ENCODE measurements around the gene KCNQ1. TPM values are rescaled to one million over a fixed set of nuclear protein-coding genes. Genes with fewer than 3 reads are reported as not detected.

The KCNQ1 gene
- polyA plus RNA-seq, 2 donors, result 0.31 to 0.52 TPM

- peaks cover 7 to 11% of the 10 kb centered on the region in 2 donors for H3K4me1 ChIP-seq (ENCODE audit: control insufficient read depth in 2 of 2, insufficient read depth in 2 of 2, low read length in 1 of 2)
- H3K36me3 ChIP-seq (ENCODE audit: control insufficient read depth in 2 of 2, insufficient read depth in 2 of 2, low read length in 1 of 2), result no peaks in the 10 kb centered on the region
- WGBS, 2 donors, result 68% methylated on average over 18 of the region's 18 CpGs
- peak overlapping the region; percentile 66 to 89 for H3K27ac ChIP-seq (ENCODE audit: low read depth in 2 of 2, low read length in 1 of 2)
- peaks cover 0 to 8% of the 10 kb centered on the region in 2 donors for H3K9me3 ChIP-seq (ENCODE audit: control insufficient read depth in 2 of 2, insufficient read depth in 1 of 2, low read depth in 1 of 2, low read length in 1 of 2)
- no peak overlapping the region for H3K4me3 ChIP-seq (ENCODE audit: low read depth in 1 of 2, low read length in 2 of 2)
- H3K27me3 ChIP-seq (ENCODE audit: control insufficient read depth in 1 of 2, insufficient read depth in 2 of 2, low read length in 2 of 2), result no peaks in the 10 kb centered on the region
Observed at GRCh38 chr11:2824851-2825250, 380.0 kb downstream of the KCNQ1 start.

DNA sequence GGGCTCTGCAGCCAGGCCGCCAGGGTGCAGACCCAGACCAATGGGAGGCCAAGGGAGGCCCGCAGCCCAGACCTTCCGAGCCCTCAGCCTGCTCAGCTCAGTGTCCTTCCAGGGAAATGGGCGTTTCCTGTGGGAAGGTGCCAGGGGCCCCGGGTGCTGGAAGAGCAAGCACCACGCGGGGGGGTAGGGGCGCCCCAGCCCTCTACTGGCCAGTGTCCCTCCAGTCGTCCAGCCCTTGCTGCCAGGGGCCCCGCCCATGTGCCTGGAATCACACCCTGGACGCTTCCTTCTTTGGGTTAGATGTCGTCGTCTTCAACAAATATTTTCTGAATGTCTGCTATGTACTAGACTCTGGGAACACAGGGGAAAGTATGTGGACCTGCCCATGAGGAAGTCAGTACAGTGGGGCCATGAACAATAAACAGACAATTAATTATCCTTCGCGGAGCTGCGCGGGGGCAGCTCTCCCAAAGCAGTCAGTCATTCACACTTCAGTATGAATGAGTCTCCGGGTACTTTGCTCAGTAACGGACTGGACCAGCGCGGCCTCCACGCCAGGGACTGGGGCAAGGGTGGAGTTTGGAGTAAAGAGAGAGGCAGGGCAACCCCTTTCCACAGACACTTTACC is 380.6 kb downstream of the KCNQ1 start:
- H3K27ac ChIP-seq (ENCODE audit: low read depth in 2 of 2, low read length in 1 of 2), result peak overlapping the region; percentile 74 to 89
- H3K36me3 ChIP-seq (ENCODE audit: control insufficient read depth in 2 of 2, insufficient read depth in 2 of 2, low read length in 1 of 2), result no peaks in the 10 kb centered on the region
- no peaks in the 10 kb centered on the region for H3K27me3 ChIP-seq (ENCODE audit: control insufficient read depth in 1 of 2, insufficient read depth in 2 of 2, low read length in 2 of 2)
- peaks cover 0 to 11% of the 10 kb centered on the region in 2 donors for H3K9me3 ChIP-seq (ENCODE audit: control insufficient read depth in 2 of 2, insufficient read depth in 1 of 2, low read depth in 1 of 2, low read length in 1 of 2)
- WGBS, 2 donors, result 35 to 48% methylated on average over 20 to 22 of the region's 22 CpGs
- no peak overlapping the region for H3K4me3 ChIP-seq (ENCODE audit: low read depth in 1 of 2, low read length in 2 of 2)
- H3K4me1 ChIP-seq (ENCODE audit: control insufficient read depth in 2 of 2, insufficient read depth in 2 of 2, low read length in 1 of 2), result peaks cover 7 to 11% of the 10 kb centered on the region in 2 donors

DNA sequence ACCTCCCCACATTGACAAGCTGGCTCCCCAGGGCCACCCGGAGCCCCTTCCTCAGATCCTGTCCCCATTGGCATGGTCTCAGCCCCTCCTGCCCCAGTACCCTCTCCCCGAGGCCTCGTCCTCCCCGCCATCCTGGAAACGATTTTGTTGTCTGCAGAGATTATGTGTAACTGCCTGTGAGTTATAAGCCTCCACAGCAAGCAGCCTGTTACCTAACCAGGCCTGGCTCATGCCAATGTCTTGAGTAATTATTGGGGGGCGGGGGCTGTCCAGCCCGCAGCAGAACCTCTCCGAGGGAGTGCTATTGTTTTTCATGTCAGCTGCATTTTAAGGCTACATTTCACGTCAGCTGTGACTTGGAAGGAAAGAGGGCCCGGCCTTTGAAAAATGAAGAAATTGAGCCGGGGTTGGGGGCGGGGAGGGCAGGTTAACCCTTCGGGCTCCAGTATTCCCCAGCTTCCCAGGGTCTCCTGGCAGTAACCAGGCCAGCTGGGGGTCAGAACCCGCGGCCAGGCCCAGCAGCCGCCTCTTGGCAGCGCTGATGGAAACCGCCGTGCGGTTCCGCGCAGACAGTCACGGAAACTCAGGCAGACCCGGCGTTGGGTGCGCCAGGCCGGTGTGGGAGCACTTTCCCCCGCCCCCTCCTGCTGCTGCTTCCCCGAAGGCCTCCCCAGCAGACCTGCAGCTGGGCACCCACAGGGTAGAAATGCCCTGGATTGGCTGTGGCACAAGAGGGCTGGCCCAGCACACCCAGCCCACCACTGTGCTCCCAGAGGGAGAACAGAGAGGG is 381.3 kb downstream of the KCNQ1 start:
- Histone ChIP-seq H3K4me3 (ENCODE audit: low read depth in 1 of 2, low read length in 2 of 2) (no peak overlapping the region), H3K27me3 (ENCODE audit: control insufficient read depth in 1 of 2, insufficient read depth in 2 of 2, low read length in 2 of 2) (no peaks in the 10 kb centered on the region), H3K27ac (ENCODE audit: low read depth in 2 of 2, low read length in 1 of 2) (peak overlapping the region; percentile 74 to 89), H3K4me1 (ENCODE audit: control insufficient read depth in 2 of 2, insufficient read depth in 2 of 2, low read length in 1 of 2) (peaks cover 7 to 11% of the 10 kb centered on the region in 2 donors), H3K36me3 (ENCODE audit: control insufficient read depth in 2 of 2, insufficient read depth in 2 of 2, low read length in 1 of 2) (no peaks in the 10 kb centered on the region), H3K9me3 (ENCODE audit: control insufficient read depth in 2 of 2, insufficient read depth in 1 of 2, low read depth in 1 of 2, low read length in 1 of 2) (peaks cover 0 to 11% of the 10 kb centered on the region in 2 donors)
- WGBS, 2 donors, result 20 to 29% methylated on average over 29 of the region's 29 CpGs

- 44 to 54% methylated on average over 4 of the region's 4 CpGs for WGBS, 2 donors
- Histone ChIP-seq H3K27me3 (ENCODE audit: control insufficient read depth in 1 of 2, insufficient read depth in 2 of 2, low read length in 2 of 2) (no peaks in the 10 kb centered on the region), H3K4me3 (ENCODE audit: low read depth in 1 of 2, low read length in 2 of 2) (no peak overlapping the region), H3K27ac (ENCODE audit: low read depth in 2 of 2, low read length in 1 of 2) (peak overlapping the region; percentile 74 to 89), H3K9me3 (ENCODE audit: control insufficient read depth in 2 of 2, insufficient read depth in 1 of 2, low read depth in 1 of 2, low read length in 1 of 2) (peaks cover 0 to 11% of the 10 kb centered on the region in 2 donors), H3K4me1 (ENCODE audit: control insufficient read depth in 2 of 2, insufficient read depth in 2 of 2, low read length in 1 of 2) (peaks cover 7 to 11% of the 10 kb centered on the region in 2 donors), H3K36me3 (ENCODE audit: control insufficient read depth in 2 of 2, insufficient read depth in 2 of 2, low read length in 1 of 2) (no peaks in the 10 kb centered on the region)
Observed at GRCh38 chr11:2826679-2827056, 381.9 kb downstream of the KCNQ1 start.

GRCh38 chr11:2827256-2827655 is 382.4 kb downstream of the KCNQ1 start:
- Histone ChIP-seq H3K36me3 (ENCODE audit: control insufficient read depth in 2 of 2, insufficient read depth in 2 of 2, low read length in 1 of 2) (no peaks in the 10 kb centered on the region), H3K9me3 (ENCODE audit: control insufficient read depth in 2 of 2, insufficient read depth in 1 of 2, low read depth in 1 of 2, low read length in 1 of 2) (peaks cover 0 to 7% of the 10 kb centered on the region in 2 donors), H3K27ac (ENCODE audit: low read depth in 2 of 2, low read length in 1 of 2) (peak overlapping the region in 1 of 2 donors; percentile 89), H3K27me3 (ENCODE audit: control insufficient read depth in 1 of 2, insufficient read depth in 2 of 2, low read length in 2 of 2) (no peaks in the 10 kb centered on the region), H3K4me1 (ENCODE audit: control insufficient read depth in 2 of 2, insufficient read depth in 2 of 2, low read length in 1 of 2) (peaks cover 7 to 11% of the 10 kb centered on the region in 2 donors), H3K4me3 (ENCODE audit: low read depth in 1 of 2, low read length in 2 of 2) (no peak overlapping the region)
- whole genome bisulfite sequencing, 2 donors, result 93 to 97% methylated on average over 12 of the region's 12 CpGs

GRCh38 chr11:2827792-2828191 is 383.0 kb downstream of the KCNQ1 start:
- Histone ChIP-seq H3K4me1 (ENCODE audit: control insufficient read depth in 2 of 2, insufficient read depth in 2 of 2, low read length in 1 of 2) (peaks cover 7 to 11% of the 10 kb centered on the region in 2 donors), H3K9me3 (ENCODE audit: control insufficient read depth in 2 of 2, insufficient read depth in 1 of 2, low read depth in 1 of 2, low read length in 1 of 2) (peaks cover 0 to 3% of the 10 kb centered on the region in 2 donors), H3K4me3 (ENCODE audit: low read depth in 1 of 2, low read length in 2 of 2) (no peak overlapping the region), H3K27ac (ENCODE audit: low read depth in 2 of 2, low read length in 1 of 2) (no peak overlapping the region), H3K36me3 (ENCODE audit: control insufficient read depth in 2 of 2, insufficient read depth in 2 of 2, low read length in 1 of 2) (no peaks in the 10 kb centered on the region), H3K27me3 (ENCODE audit: control insufficient read depth in 1 of 2, insufficient read depth in 2 of 2, low read length in 2 of 2) (no peaks in the 10 kb centered on the region)
- 80 to 83% methylated on average over 10 of the region's 10 CpGs for WGBS, 2 donors

GRCh38 chr11:2828585-2829330 is 383.9 kb downstream of the KCNQ1 start:
- no peaks in the 10 kb centered on the region for H3K27me3 ChIP-seq (ENCODE audit: control insufficient read depth in 1 of 2, insufficient read depth in 2 of 2, low read length in 2 of 2)
- H3K9me3 ChIP-seq (ENCODE audit: control insufficient read depth in 2 of 2, insufficient read depth in 1 of 2, low read depth in 1 of 2, low read length in 1 of 2), result peaks cover 0 to 3% of the 10 kb centered on the region in 2 donors
- H3K36me3 ChIP-seq (ENCODE audit: control insufficient read depth in 2 of 2, insufficient read depth in 2 of 2, low read length in 1 of 2), result no peaks in the 10 kb centered on the region
- WGBS, 2 donors, result 71 to 79% methylated on average over 4 of the region's 4 CpGs
- H3K4me1 ChIP-seq (ENCODE audit: control insufficient read depth in 2 of 2, insufficient read depth in 2 of 2, low read length in 1 of 2), result peaks cover 7 to 11% of the 10 kb centered on the region in 2 donors
- no peak overlapping the region for H3K4me3 ChIP-seq (ENCODE audit: low read depth in 1 of 2, low read length in 2 of 2)
- no peak overlapping the region for H3K27ac ChIP-seq (ENCODE audit: low read depth in 2 of 2, low read length in 1 of 2)

GRCh38 chr11:2830030-2830812 is 385.4 kb downstream of the KCNQ1 start:
- H3K4me3 ChIP-seq (ENCODE audit: low read depth in 1 of 2, low read length in 2 of 2), result no peak overlapping the region
- no peak overlapping the region for H3K27ac ChIP-seq (ENCODE audit: low read depth in 2 of 2, low read length in 1 of 2)
- peaks cover 0 to 3% of the 10 kb centered on the region in 2 donors for H3K9me3 ChIP-seq (ENCODE audit: control insufficient read depth in 2 of 2, insufficient read depth in 1 of 2, low read depth in 1 of 2, low read length in 1 of 2)
- 86 to 87% methylated on average over 8 of the region's 8 CpGs for WGBS, 2 donors
- no peaks in the 10 kb centered on the region for H3K36me3 ChIP-seq (ENCODE audit: control insufficient read depth in 2 of 2, insufficient read depth in 2 of 2, low read length in 1 of 2)
- H3K27me3 ChIP-seq (ENCODE audit: control insufficient read depth in 1 of 2, insufficient read depth in 2 of 2, low read length in 2 of 2), result no peaks in the 10 kb centered on the region
- peaks cover 7 to 8% of the 10 kb centered on the region in 2 donors for H3K4me1 ChIP-seq (ENCODE audit: control insufficient read depth in 2 of 2, insufficient read depth in 2 of 2, low read length in 1 of 2)

DNA sequence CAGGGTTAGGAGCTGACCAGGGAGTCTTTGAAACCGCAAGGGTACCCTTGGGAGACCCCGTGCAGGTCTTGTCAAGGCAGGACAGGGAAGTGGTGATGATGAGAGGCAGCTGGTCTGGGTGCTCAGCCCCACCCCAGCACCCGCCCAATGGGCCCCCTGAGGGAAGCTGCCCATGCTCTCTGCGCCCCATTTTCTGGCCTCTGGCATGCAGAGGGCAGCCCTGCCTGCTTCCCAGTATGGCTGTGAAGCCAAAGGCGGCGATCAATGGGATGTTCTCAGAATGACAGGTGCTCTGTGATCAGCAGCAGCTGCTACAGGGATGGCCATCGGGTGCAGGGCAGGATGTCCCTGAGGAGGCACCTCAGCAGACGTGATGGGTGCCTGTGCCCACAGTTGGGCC is 386.1 kb downstream of the KCNQ1 start:
- no peaks in the 10 kb centered on the region for H3K27me3 ChIP-seq (ENCODE audit: control insufficient read depth in 1 of 2, insufficient read depth in 2 of 2, low read length in 2 of 2)
- no peaks in the 10 kb centered on the region for H3K36me3 ChIP-seq (ENCODE audit: control insufficient read depth in 2 of 2, insufficient read depth in 2 of 2, low read length in 1 of 2)
- H3K4me3 ChIP-seq (ENCODE audit: low read depth in 1 of 2, low read length in 2 of 2), result no peak overlapping the region
- no peak overlapping the region for H3K27ac ChIP-seq (ENCODE audit: low read depth in 2 of 2, low read length in 1 of 2)
- H3K9me3 ChIP-seq (ENCODE audit: control insufficient read depth in 2 of 2, insufficient read depth in 1 of 2, low read depth in 1 of 2, low read length in 1 of 2), result peaks cover 0 to 3% of the 10 kb centered on the region in 2 donors
- 92 to 97% methylated on average over 8 of the region's 8 CpGs for WGBS, 2 donors
- H3K4me1 ChIP-seq (ENCODE audit: control insufficient read depth in 2 of 2, insufficient read depth in 2 of 2, low read length in 1 of 2), result peaks cover 4 to 6% of the 10 kb centered on the region in 2 donors

All from esophagus (tissue), 2 donors.